Stimulated activated CD4-positive, alpha-beta T cell treated with anti-CD3 and anti-CD28 coated beads, Interleukin-2, amount 100 ng/mL, for 4 hours (primary cell): ENCODE data around the gene CLVS2.

Source experiments
- DNase-seq: peaks from one replicate; pipeline ENCODE4 v3.0.0-alpha.2; 2020; ENCODE audit warnings: low read depth

CLVS2 gene

GRCh38 chr6:123027408-123027807 is 31.4 kb downstream of the CLVS2 start:
- DNase-seq: no peak

GRCh38 chr6:123028263-123028662 is 32.2 kb downstream of the CLVS2 start:
- no peak for DNase-seq

- no peak for DNase-seq
Observed at GRCh38 chr6:123030282-123030681, 34.2 kb downstream of the CLVS2 start.

- no peak for DNase-seq
Observed at GRCh38 chr6:123036648-123037047, 40.6 kb downstream of the CLVS2 start.

- DNase-seq: no peak
Observed at GRCh38 chr6:123039431-123039830, 43.4 kb downstream of the CLVS2 start.

- DNase-seq: no peak
Observed at GRCh38 chr6:123042401-123042800, 46.4 kb downstream of the CLVS2 start.

GRCh38 chr6:123044341-123044860 is 48.4 kb downstream of the CLVS2 start:
- DNase-seq: no peak

GRCh38 chr6:123053602-123054225 is 57.7 kb downstream of the CLVS2 start:
- no peak for DNase-seq

GRCh38 chr6:123055256-123055655 is 59.2 kb downstream of the CLVS2 start:
- no peak for DNase-seq

GRCh38 chr6:123062670-123063069 is 66.6 kb downstream of the CLVS2 start:
- DNase-seq: no peak

- no peak for DNase-seq
Observed at GRCh38 chr6:123064038-123064437, 68.0 kb downstream of the CLVS2 start.

- no peak for DNase-seq
Observed at GRCh38 chr6:123074616-123075015, 78.6 kb downstream of the CLVS2 start.

GRCh38 chr6:123085403-123085802 is 89.4 kb downstream of the CLVS2 start:
- no peak for DNase-seq

GRCh38 chr6:123089226-123089625 is 93.2 kb downstream of the CLVS2 start:
- DNase-seq: no peak

- DNase-seq: no peak
Observed at GRCh38 chr6:123091091-123091895, 95.3 kb downstream of the CLVS2 start.

- no peak for DNase-seq
Observed at GRCh38 chr6:123091896-123092271, 95.8 kb downstream of the CLVS2 start.

- no peak for DNase-seq
Observed at GRCh38 chr6:123094795-123095194, 98.8 kb downstream of the CLVS2 start.

- no peak for DNase-seq
Observed at GRCh38 chr6:123105561-123105960, 109.5 kb downstream of the CLVS2 start.

- no peak for DNase-seq
Observed at GRCh38 chr6:123116370-123116769, 120.3 kb downstream of the CLVS2 start.

GRCh38 chr6:123117145-123117908 is 121.3 kb downstream of the CLVS2 start:
- DNase-seq: no peak

- DNase-seq: no peak
Observed at GRCh38 chr6:123118811-123119210, 122.8 kb downstream of the CLVS2 start.
